ENCODE measurements around the gene ANKEF1. TPM values are rescaled to one million over a fixed set of nuclear protein-coding genes. Genes with fewer than 3 reads are reported as not detected.

Gene ANKEF1
- total RNA-seq, 1 experiment from 2014 or later: 5.6 TPM

- Mint-ChIP-seq H3K36me3 (ENCODE audit: insufficient read depth, unreplicated experiment) (no peaks in the 10 kb centered on the region), H3K4me1 (ENCODE audit: insufficient read depth, unreplicated experiment) (no peaks in the 10 kb centered on the region), H3K9me3 (ENCODE audit: unreplicated experiment) (no peaks in the 10 kb centered on the region), H3K4me3 (ENCODE audit: unreplicated experiment) (no peak overlapping the region), H3K27me3 (ENCODE audit: insufficient read depth, unreplicated experiment) (no peaks in the 10 kb centered on the region), H3K27ac (ENCODE audit: low read depth, unreplicated experiment) (no peak overlapping the region)
- TF ChIP-seq CTCF (IDR thresholded peaks at IDR 0.05; ENCODE audit: unreplicated experiment): no peak
- ChIA-PET CTCF (interaction anchor here (0.9 kb wide), 1 partner anchor 8 kb away, joined by 3 read pairs; no protein-coding TSS in a partner anchor), POLR2A (interaction anchor here (0.7 kb wide), 2 partner anchors 424 to 798 kb away, joined by 3 to 4 read pairs; no protein-coding TSS in a partner anchor)
- no peak for DNase-seq (ENCODE audit: unreplicated experiment)
- intact Hi-C loops (cut with micrococcal nuclease): no loop called here
- BruUV-seq (replicated peaks): no TSS peak
Observed at GRCh38 chr20:10012464-10012863, 22.3 kb upstream of the ANKEF1 start.

DNA sequence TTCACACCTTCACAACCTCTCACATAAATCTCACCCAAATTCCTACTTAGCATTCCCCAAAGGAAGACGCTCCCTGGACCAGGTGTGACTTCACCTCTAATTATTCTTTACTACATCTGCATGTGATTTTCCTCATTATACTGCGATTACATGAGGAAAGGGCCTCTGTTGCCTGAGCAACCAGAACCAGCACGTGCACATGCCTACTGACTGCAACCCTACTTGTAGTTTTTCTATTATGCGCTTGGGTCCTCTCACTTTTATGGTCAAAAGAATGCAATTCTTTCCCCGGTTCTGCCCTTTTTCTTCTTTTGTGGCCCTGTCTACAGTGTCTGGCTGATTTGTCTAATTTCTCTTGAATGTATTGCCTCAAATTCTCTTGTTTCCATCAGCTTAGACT lies 20.4 kb upstream of the ANKEF1 start:
- H3K4me1 Mint-ChIP-seq (ENCODE audit: insufficient read depth, unreplicated experiment): no peaks in the 10 kb centered on the region
- no peak for TF ChIP-seq CTCF (IDR thresholded peaks at IDR 0.05; ENCODE audit: unreplicated experiment)
- BruUV-seq (replicated peaks): no TSS peak
- H3K27ac Mint-ChIP-seq (ENCODE audit: low read depth, unreplicated experiment): no peak overlapping the region
- DNase-seq (ENCODE audit: unreplicated experiment): no peak
- ChIA-PET CTCF (interaction anchor here (1.0 to 1.4 kb wide), 2 partner anchors 36 to 76 kb away, joined by 3 to 4 read pairs; no protein-coding TSS in a partner anchor), POLR2A (no interaction called here)
- H3K9me3 Mint-ChIP-seq (ENCODE audit: unreplicated experiment): no peaks in the 10 kb centered on the region
- no peaks in the 10 kb centered on the region for H3K36me3 Mint-ChIP-seq (ENCODE audit: insufficient read depth, unreplicated experiment)
- H3K4me3 Mint-ChIP-seq (ENCODE audit: unreplicated experiment): no peak overlapping the region
- intact Hi-C loops (cut with micrococcal nuclease): no loop called here
- no peaks in the 10 kb centered on the region for H3K27me3 Mint-ChIP-seq (ENCODE audit: insufficient read depth, unreplicated experiment)

DNA sequence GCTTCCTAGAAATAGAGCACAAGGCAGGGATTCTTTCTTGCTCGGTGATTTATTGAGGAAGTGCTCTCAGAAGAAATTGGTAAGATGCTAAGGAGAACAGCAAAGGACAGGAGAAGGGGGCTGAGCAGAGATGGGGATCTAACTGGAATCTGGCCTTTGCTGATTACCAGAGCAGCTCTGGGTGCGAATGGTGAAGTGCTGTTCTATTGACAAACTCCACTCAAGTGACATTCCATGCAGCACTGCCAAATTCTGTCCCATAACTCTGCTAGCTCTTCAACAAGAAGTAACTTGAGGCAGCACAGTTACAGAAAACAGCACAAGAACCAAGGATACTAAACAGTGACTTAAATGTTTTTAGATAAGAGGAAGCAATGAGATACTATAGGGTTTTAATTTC lies 13.8 kb upstream of the ANKEF1 start:
- H3K36me3 Mint-ChIP-seq (ENCODE audit: insufficient read depth, unreplicated experiment): no peaks in the 10 kb centered on the region
- no peaks in the 10 kb centered on the region for H3K4me1 Mint-ChIP-seq (ENCODE audit: insufficient read depth, unreplicated experiment)
- H3K9me3 Mint-ChIP-seq (ENCODE audit: unreplicated experiment): no peaks in the 10 kb centered on the region
- no peaks in the 10 kb centered on the region for H3K27me3 Mint-ChIP-seq (ENCODE audit: insufficient read depth, unreplicated experiment)
- no peak overlapping the region for H3K27ac Mint-ChIP-seq (ENCODE audit: low read depth, unreplicated experiment)
- no peak for DNase-seq (ENCODE audit: unreplicated experiment)
- H3K4me3 Mint-ChIP-seq (ENCODE audit: unreplicated experiment): no peak overlapping the region
- no TSS peak for BruUV-seq (replicated peaks)
- ChIA-PET CTCF (no interaction called here), POLR2A (no interaction called here)
- intact Hi-C loops (cut with micrococcal nuclease): no loop called here
- no peak for TF ChIP-seq CTCF (IDR thresholded peaks at IDR 0.05; ENCODE audit: unreplicated experiment)

- Mint-ChIP-seq H3K27me3 (ENCODE audit: insufficient read depth, unreplicated experiment) (no peaks in the 10 kb centered on the region), H3K4me3 (ENCODE audit: unreplicated experiment) (no peak overlapping the region), H3K4me1 (ENCODE audit: insufficient read depth, unreplicated experiment) (no peaks in the 10 kb centered on the region), H3K27ac (ENCODE audit: low read depth, unreplicated experiment) (no peak overlapping the region), H3K36me3 (ENCODE audit: insufficient read depth, unreplicated experiment) (no peaks in the 10 kb centered on the region), H3K9me3 (ENCODE audit: unreplicated experiment) (peaks cover 8% of the 10 kb centered on the region)
- no TSS peak for BruUV-seq (replicated peaks)
- CTCF ChIA-PET: interaction anchor here (0.9 to 1.0 kb wide), 2 partner anchors 44 to 68 kb away, joined by 3 to 4 read pairs; no protein-coding TSS in a partner anchor
- no peak for TF ChIP-seq CTCF (IDR thresholded peaks at IDR 0.05; ENCODE audit: unreplicated experiment)
- POLR2A ChIA-PET: no interaction called here
- intact Hi-C loops (cut with micrococcal nuclease): no loop called here
- DNase-seq (ENCODE audit: unreplicated experiment): no peak
Observed at GRCh38 chr20:10022625-10023024, 12.2 kb upstream of the ANKEF1 start.

All from MCF 10A (cell line).